ENCODE data around the gene COL13A1. TPM values are rescaled to one million over a fixed set of nuclear protein-coding genes. Genes with fewer than 3 reads are reported as not detected.

COL13A1 gene
- total RNA-seq, 1 experiment from 2014 or later, result 3.6 TPM

DNA sequence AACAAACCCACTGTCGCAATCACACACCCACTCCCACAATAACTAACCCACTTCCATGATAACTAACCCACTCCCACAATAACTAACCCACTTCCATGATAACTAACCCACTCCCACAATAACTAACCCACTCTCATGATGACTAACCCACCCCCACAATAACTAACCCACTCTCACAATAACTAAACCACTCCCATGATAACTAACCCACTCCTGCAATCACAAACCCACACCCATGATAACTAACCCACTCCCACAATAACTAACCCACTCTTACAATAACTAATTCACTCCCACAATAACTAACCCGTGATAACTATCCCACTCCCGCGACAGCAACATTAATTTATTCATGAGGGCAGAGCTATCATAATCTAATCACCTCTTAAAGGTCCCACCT is 105.8 kb downstream of the COL13A1 start:
- Histone ChIP-seq H3K56ac (ENCODE audit: insufficient read length, low read depth, low read length) (no peak overlapping the region), H3K23me2 (ENCODE audit: insufficient read length, low read depth, low read length, poor library complexity, severe bottlenecking) (no peaks in the 10 kb centered on the region), H2BK12ac (ENCODE audit: insufficient read length, low read depth, low read length) (no peak overlapping the region), H3K23ac (ENCODE audit: insufficient read length, low read depth, low read length) (no peak overlapping the region), H2AFZ (ENCODE audit: low read length) (no peak overlapping the region), H3K9me3 (ENCODE audit: control insufficient read depth, low read depth, low read length) (no peaks in the 10 kb centered on the region), H2BK20ac (ENCODE audit: low read depth, low read length, poor library complexity, severe bottlenecking) (no peak overlapping the region), H4K8ac (replicated peaks; ENCODE audit: insufficient read length, low read depth, low read length) (no peak overlapping the region), H2AK5ac (ENCODE audit: insufficient read length, low read length) (no peak overlapping the region), H3K9ac (ENCODE audit: extremely low read depth, insufficient read length, low read length) (no peak overlapping the region), H2BK5ac (ENCODE audit: insufficient read length, low read length) (no peak overlapping the region), H3K14ac (ENCODE audit: insufficient read depth, low read length) (no peak overlapping the region), H4K20me1 (ENCODE audit: control insufficient read depth, insufficient read depth, insufficient read length) (no peaks in the 10 kb centered on the region), H3K27me3 (ENCODE audit: insufficient read depth, low read length) (no peaks in the 10 kb centered on the region), H4K5ac (ENCODE audit: insufficient read length, low read depth, low read length) (no peak overlapping the region), H3K79me2 (ENCODE audit: insufficient read depth, low read length) (no peaks in the 10 kb centered on the region), H3K18ac (ENCODE audit: insufficient read length, low read depth, low read length) (no peak overlapping the region), H4K91ac (ENCODE audit: insufficient read length, low read depth, low read length) (no peak overlapping the region), H3K4me1 (ENCODE audit: insufficient read depth, low read length) (no peaks in the 10 kb centered on the region; the same call in 1 of the 2 replicates), H2BK120ac (ENCODE audit: low read depth, low read length, poor library complexity, severe bottlenecking) (no peak overlapping the region), H3T11ph (ENCODE audit: low read length) (no peak overlapping the region), H2BK15ac (ENCODE audit: low read depth, low read length) (no peak overlapping the region), H3K27ac (ENCODE audit: insufficient read length, low read depth, low read length) (no peak overlapping the region), H3K79me1 (ENCODE audit: insufficient read depth, low read depth, low read length, poor library complexity, severe bottlenecking) (no peaks in the 10 kb centered on the region), H3K4ac (ENCODE audit: low read depth, low read length) (no peak overlapping the region), H3K4me2 (ENCODE audit: insufficient read depth, insufficient read length, low read length) (no peak overlapping the region)
- peaks cover 4 to 12% of the 10 kb centered on the region in 2 experiments for H3K4me1 Mint-ChIP-seq
- no peak overlapping the region for H3K27ac Mint-ChIP-seq
- no peaks in the 10 kb centered on the region for H3K9me3 Mint-ChIP-seq
- peaks cover 9% of the 10 kb centered on the region for H3K27me3 Mint-ChIP-seq (ENCODE audit: low read depth)
- TF ChIP-seq, protein P1, sequence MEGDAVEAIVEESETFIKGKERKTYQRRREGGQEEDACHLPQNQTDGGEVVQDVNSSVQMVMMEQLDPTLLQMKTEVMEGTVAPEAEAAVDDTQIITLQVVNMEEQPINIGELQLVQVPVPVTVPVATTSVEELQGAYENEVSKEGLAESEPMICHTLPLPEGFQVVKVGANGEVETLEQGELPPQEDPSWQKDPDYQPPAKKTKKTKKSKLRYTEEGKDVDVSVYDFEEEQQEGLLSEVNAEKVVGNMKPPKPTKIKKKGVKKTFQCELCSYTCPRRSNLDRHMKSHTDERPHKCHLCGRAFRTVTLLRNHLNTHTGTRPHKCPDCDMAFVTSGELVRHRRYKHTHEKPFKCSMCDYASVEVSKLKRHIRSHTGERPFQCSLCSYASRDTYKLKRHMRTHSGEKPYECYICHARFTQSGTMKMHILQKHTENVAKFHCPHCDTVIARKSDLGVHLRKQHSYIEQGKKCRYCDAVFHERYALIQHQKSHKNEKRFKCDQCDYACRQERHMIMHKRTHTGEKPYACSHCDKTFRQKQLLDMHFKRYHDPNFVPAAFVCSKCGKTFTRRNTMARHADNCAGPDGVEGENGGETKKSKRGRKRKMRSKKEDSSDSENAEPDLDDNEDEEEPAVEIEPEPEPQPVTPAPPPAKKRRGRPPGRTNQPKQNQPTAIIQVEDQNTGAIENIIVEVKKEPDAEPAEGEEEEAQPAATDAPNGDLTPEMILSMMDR (conservative IDR thresholded peaks at IDR 0.05), result no peak
- peaks cover 0 to 1% (median 0%) of the 10 kb centered on the region in 3 experiments; a peak in 2 of 7 replicates for H3K36me3 Mint-ChIP-seq (ENCODE audit: insufficient read depth in 1 of 3, low read depth in 3 of 3)
- 100% methylated on average over 3 of the region's 4 CpGs for WGBS (ENCODE audit: extremely low coverage, insufficient read length, low lambda C conversion rate)
- no peak overlapping the region for H3K4me3 Mint-ChIP-seq
- no peak for DNase-seq

Measured in H9 (cell line).